Keratinocyte (primary cell): ENCODE results near the gene TUBB3. TPM values are rescaled to one million over a fixed set of nuclear protein-coding genes. Genes with fewer than 3 reads are reported as not detected.

Source experiments
- DNase-seq: peaks from one replicate; pipeline ENCODE4 v3.0.0-alpha.2; 2011; ENCODE audit warnings: low read depth, missing footprints, low spot score
- FAIRE-seq: peaks from 2 replicates; lab custom pipeline; 2011; peaks lifted over from hg19 to GRCh38; lab: Jason Lieb, UNC
- H2AFZ ChIP-seq: 2 replicates; pipeline ENCODE4 v1.6.0; 2012; ENCODE audit warnings: low read length, control low read depth, inconsistent platforms; ENCODE audit not compliant: control insufficient read depth
- H3K27ac ChIP-seq: 2 replicates; pipeline ENCODE4 v1.5.1; 2011; ENCODE audit warnings: low read length; ENCODE audit not compliant: control insufficient read depth, insufficient read depth
- H3K27me3 ChIP-seq: 3 replicates; pipeline ENCODE4 v1.6.0; 2011; ENCODE audit warnings: low read length; ENCODE audit not compliant: control insufficient read depth, insufficient read depth; ENCODE audit errors: extremely low read depth
- H3K36me3 ChIP-seq, 2 experiments: 2 replicates in 1 of 2; 3 replicates in 1 of 2; pipeline ENCODE4 v1.5.1; 2011; ENCODE audit warnings: low read length in 2 of 2, mild to moderate bottlenecking in 1 of 2; ENCODE audit not compliant: control insufficient read depth in 2 of 2, insufficient read depth in 2 of 2; ENCODE audit errors: extremely low read depth in 1 of 2
- H3K4me1 ChIP-seq: 3 replicates; pipeline ENCODE4 v1.5.1; 2011; ENCODE audit warnings: low read length; ENCODE audit not compliant: control insufficient read depth, insufficient read depth; ENCODE audit errors: extremely low read depth
- H3K4me2 ChIP-seq: 3 replicates; pipeline ENCODE4 v1.6.0; 2011; ENCODE audit warnings: low read depth, low read length; ENCODE audit not compliant: control insufficient read depth, insufficient read depth; ENCODE audit errors: extremely low read depth
- H3K4me3 ChIP-seq, 3 experiments: fragments of 200-600 bp in 1 of 3; sonication (generic) in 1 of 3; 2 replicates in 2 of 3; 3 replicates in 1 of 3; pipeline ENCODE4 v1.5.1; 2011 to 2016; ENCODE audit warnings: low read length in 3 of 3, mild to moderate bottlenecking in 3 of 3, control low read depth in 2 of 3, inconsistent platforms in 1 of 3, low read depth in 1 of 3, mixed read lengths in 1 of 3, mixed run types in 1 of 3, moderate library complexity in 1 of 3; ENCODE audit not compliant: control insufficient read depth in 2 of 3, insufficient read depth in 2 of 3; ENCODE audit errors: extremely low read depth in 1 of 3
- H3K79me2 ChIP-seq: 2 replicates; pipeline ENCODE4 v1.6.0; 2012; ENCODE audit warnings: low read length; ENCODE audit not compliant: control insufficient read depth, insufficient read depth
- H3K9ac ChIP-seq: 3 replicates; pipeline ENCODE4 v1.6.0; 2011; ENCODE audit warnings: low read length; ENCODE audit not compliant: control insufficient read depth, insufficient read depth; ENCODE audit errors: extremely low read depth
- H3K9me1 ChIP-seq: 3 replicates; pipeline ENCODE4 v1.6.0; 2011; ENCODE audit warnings: low read length; ENCODE audit not compliant: control insufficient read depth, insufficient read depth; ENCODE audit errors: extremely low read depth
- H3K9me3 ChIP-seq: 2 replicates; pipeline ENCODE4 v1.5.1; 2012; ENCODE audit warnings: low read depth, low read length; ENCODE audit not compliant: control insufficient read depth
- H4K20me1 ChIP-seq: 3 replicates; pipeline ENCODE4 v1.6.0; 2011; ENCODE audit warnings: low read length; ENCODE audit not compliant: control insufficient read depth, insufficient read depth; ENCODE audit errors: extremely low read depth
- CTCF ChIP-seq, 3 experiments: IDR thresholded peaks in 1 of 3; conservative IDR thresholded peaks in 1 of 3; optimal IDR thresholded peaks in 1 of 3; 2 replicates in 2 of 3; 3 replicates in 1 of 3; pipeline versions ENCODE3 to v1.5.1; 2011; ENCODE audit warnings: low read length in 3 of 3, mild to moderate bottlenecking in 3 of 3, moderate library complexity in 2 of 3, control low read depth in 1 of 3, inconsistent platforms in 1 of 3; ENCODE audit not compliant: insufficient read depth in 2 of 3; ENCODE audit errors: extremely low read depth in 1 of 3
- EZH2 ChIP-seq: IDR thresholded peaks from one replicate; pipeline ENCODE4 v1.6.1; 2012; ENCODE audit warnings: inconsistent platforms, mild to moderate bottlenecking, low read length, moderate library complexity
- dilution Hi-C: fragments of 300-500 bp; cut with MboI; formaldehyde crosslinking; loops from one replicate; pipeline ENCODE4 v1.7.0; 2020; ENCODE audit warnings: low sequenced_read_pairs; ENCODE audit not compliant: extremely low pct_ligation_motif_present
- polyA plus RNA-seq, 5 experiments: library from polyadenylated mRNA; depleted of rRNA in 3 of 5; stranded (reverse) in 3 of 5; stranded (forward) in 1 of 5; unstranded in 1 of 5; fragments of >200 nt; gene quantifications; 1 replicate in 1 of 5; 2 replicates in 3 of 5; 3 replicates in 1 of 5; pipeline versions ENCODE4 v1.2.1 to v1.2.3, GENCODE V29; 2011 to 2012; ENCODE audit warnings: missing spikeins in 2 of 5, low read depth in 1 of 5, low replicate concordance in 1 of 5

TUBB3 gene
- polyA plus RNA-seq, 1 donor (not counting 4 experiments of a cell fraction or from before 2014, with no cell fraction given): 34.0 TPM

GRCh38 chr16:89952049-89952448 is 28.9 kb downstream of the TUBB3 start:
- peaks cover 5% of the 10 kb centered on the region for H3K4me1 ChIP-seq
- peaks cover 14 to 19% of the 10 kb centered on the region in 2 experiments for H3K36me3 ChIP-seq
- H2AFZ ChIP-seq: no peak overlapping the region
- H3K27me3 ChIP-seq: peaks cover 5% of the 10 kb centered on the region
- peaks cover 20% of the 10 kb centered on the region for H3K79me2 ChIP-seq
- H3K9ac ChIP-seq: no peak overlapping the region
- H4K20me1 ChIP-seq: no peaks in the 10 kb centered on the region
- no peak for TF ChIP-seq EZH2
- TF ChIP-seq CTCF (optimal IDR thresholded peaks at IDR 0.05 in 1 of 3, IDR thresholded peaks at IDR 0.05 in 1 of 3, conservative IDR thresholded peaks at IDR 0.05 in 1 of 3; ENCODE audit: extremely low read depth in 1 of 3, insufficient read depth in 2 of 3, low read length in 3 of 3): no peak
- H3K27ac ChIP-seq: no peak overlapping the region
- DNase-seq (no peak), FAIRE-seq (no peak)
- dilution Hi-C loops: no loop called here
- H3K4me2 ChIP-seq: no peak overlapping the region
- no peak overlapping the region for H3K4me3 ChIP-seq
- H3K9me1 ChIP-seq: no peaks in the 10 kb centered on the region
- H3K9me3 ChIP-seq: no peaks in the 10 kb centered on the region

- H3K27me3 ChIP-seq: peaks cover 2% of the 10 kb centered on the region
- peaks cover 16 to 24% of the 10 kb centered on the region in 2 experiments for H3K36me3 ChIP-seq
- FAIRE-seq: no peak
- no peaks in the 10 kb centered on the region for H3K9me1 ChIP-seq
- peaks cover 5% of the 10 kb centered on the region for H3K4me1 ChIP-seq
- H3K4me3 ChIP-seq: no peak overlapping the region
- H3K9ac ChIP-seq: no peak overlapping the region
- peaks cover 20% of the 10 kb centered on the region for H3K79me2 ChIP-seq
- dilution Hi-C loops: no loop called here
- DNase-seq: no peak
- no peaks in the 10 kb centered on the region for H4K20me1 ChIP-seq
- H2AFZ ChIP-seq: no peak overlapping the region
- no peak overlapping the region for H3K4me2 ChIP-seq
- TF ChIP-seq CTCF (optimal IDR thresholded peaks at IDR 0.05 in 1 of 3, IDR thresholded peaks at IDR 0.05 in 1 of 3, conservative IDR thresholded peaks at IDR 0.05 in 1 of 3; ENCODE audit: extremely low read depth in 1 of 3, insufficient read depth in 2 of 3, low read length in 3 of 3) (no peak), EZH2 (no peak)
- H3K27ac ChIP-seq: no peak overlapping the region
- H3K9me3 ChIP-seq: no peaks in the 10 kb centered on the region
Observed at GRCh38 chr16:89952551-89952950, 29.4 kb downstream of the TUBB3 start.
